ENCODE data around the gene RGS13.
A peak's percentile ranks its signal among the peaks of the same experiment; 100 is the strongest.

DNA sequence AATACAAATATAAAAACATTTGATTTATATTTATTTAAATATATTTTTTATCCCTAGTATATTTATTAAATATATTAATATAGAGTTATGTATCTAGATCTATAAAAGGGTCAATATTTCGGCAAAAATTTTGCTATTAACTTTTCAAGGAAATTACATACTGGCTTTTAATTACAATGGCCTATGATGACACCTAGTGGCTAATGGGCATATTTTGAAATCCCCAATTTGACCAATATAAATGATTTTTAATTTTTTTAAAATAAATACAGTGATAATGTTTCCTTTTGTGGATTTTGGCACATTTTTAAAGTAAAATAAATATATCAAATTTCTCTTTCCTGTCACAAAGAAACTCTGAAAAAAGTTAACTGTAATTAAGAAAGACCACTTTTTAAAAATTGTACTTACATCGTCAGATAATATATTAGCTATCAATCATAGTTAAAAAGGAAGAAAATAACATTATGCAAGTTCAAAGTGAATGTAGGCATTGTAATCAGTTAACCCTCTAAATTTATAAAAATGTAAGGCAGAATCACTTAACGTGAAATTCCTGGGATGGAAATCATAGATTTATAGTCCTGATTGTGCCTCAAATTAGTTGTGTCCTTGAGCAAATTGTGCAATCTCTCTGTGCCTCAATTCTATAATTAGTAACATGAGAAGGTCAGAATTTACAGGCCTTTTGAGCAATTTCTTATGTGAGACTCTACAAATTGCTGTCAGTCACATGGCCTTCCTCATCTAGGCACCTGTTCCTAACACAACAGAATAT, 25.6 kb upstream of the RGS13 start:
- TF ChIP-seq, protein P1, sequence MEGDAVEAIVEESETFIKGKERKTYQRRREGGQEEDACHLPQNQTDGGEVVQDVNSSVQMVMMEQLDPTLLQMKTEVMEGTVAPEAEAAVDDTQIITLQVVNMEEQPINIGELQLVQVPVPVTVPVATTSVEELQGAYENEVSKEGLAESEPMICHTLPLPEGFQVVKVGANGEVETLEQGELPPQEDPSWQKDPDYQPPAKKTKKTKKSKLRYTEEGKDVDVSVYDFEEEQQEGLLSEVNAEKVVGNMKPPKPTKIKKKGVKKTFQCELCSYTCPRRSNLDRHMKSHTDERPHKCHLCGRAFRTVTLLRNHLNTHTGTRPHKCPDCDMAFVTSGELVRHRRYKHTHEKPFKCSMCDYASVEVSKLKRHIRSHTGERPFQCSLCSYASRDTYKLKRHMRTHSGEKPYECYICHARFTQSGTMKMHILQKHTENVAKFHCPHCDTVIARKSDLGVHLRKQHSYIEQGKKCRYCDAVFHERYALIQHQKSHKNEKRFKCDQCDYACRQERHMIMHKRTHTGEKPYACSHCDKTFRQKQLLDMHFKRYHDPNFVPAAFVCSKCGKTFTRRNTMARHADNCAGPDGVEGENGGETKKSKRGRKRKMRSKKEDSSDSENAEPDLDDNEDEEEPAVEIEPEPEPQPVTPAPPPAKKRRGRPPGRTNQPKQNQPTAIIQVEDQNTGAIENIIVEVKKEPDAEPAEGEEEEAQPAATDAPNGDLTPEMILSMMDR (IDR thresholded peaks at IDR 0.05) = peak; percentile 23 to 59 (median 48)
- TF ChIP-seq POLR2A (IDR thresholded peaks at IDR 0.05) (no peak), EP300 (IDR thresholded peaks at IDR 0.05) (no peak)
